Trophoblast cell (in vitro differentiated cells and primary cell): ENCODE measurements around the gene MORN3.
A peak's percentile ranks its signal among the peaks of the same experiment; 100 is the strongest.
"Not testable (repeated sequence)": the region's sequence is repeated elsewhere in the genome, so short reads cannot be mapped to it uniquely, and the experiment has no call there.

ENCODE experiments used
- DNase-seq, 2 donors: peaks; one replicate each; pipeline ENCODE4 v3.0.0-alpha.2; 2016
- H2AFZ ChIP-seq: 2 replicates; pipeline ENCODE4 v1.6.1; 2013; ENCODE audit warnings: low read length, moderate library complexity, mild to moderate bottlenecking; ENCODE audit not compliant: insufficient read depth, poor library complexity
- H2AK5ac ChIP-seq: 2 replicates; pipeline ENCODE4 v1.6.1; 2013; ENCODE audit warnings: mild to moderate bottlenecking, low read length
- H2BK120ac ChIP-seq: 2 replicates; pipeline ENCODE4 v1.6.1; 2013; ENCODE audit warnings: low read length, mild to moderate bottlenecking, moderate library complexity; ENCODE audit not compliant: insufficient read depth, poor library complexity
- H2BK12ac ChIP-seq: 2 replicates; pipeline ENCODE4 v1.6.1; 2013; ENCODE audit warnings: mild to moderate bottlenecking, low read length, moderate library complexity
- H2BK5ac ChIP-seq: 2 replicates; pipeline ENCODE4 v1.6.1; 2013; ENCODE audit warnings: low read length, low read depth, moderate library complexity, mild to moderate bottlenecking; ENCODE audit not compliant: poor library complexity
- H3K14ac ChIP-seq: 2 replicates; pipeline ENCODE4 v1.6.1; 2013; ENCODE audit warnings: mild to moderate bottlenecking, low read length
- H3K18ac ChIP-seq: 2 replicates; pipeline ENCODE4 v1.6.1; 2013; ENCODE audit warnings: mild to moderate bottlenecking, low read length
- H3K23ac ChIP-seq: 2 replicates; pipeline ENCODE4 v1.6.1; 2013; ENCODE audit warnings: low read length
- H3K27ac ChIP-seq: 2 replicates; pipeline ENCODE4 v1.5.1; 2013; ENCODE audit warnings: low read depth, mild to moderate bottlenecking, inconsistent platforms, low read length, moderate library complexity
- H3K27me3 ChIP-seq: 2 replicates; pipeline ENCODE4 v1.6.1; 2013; ENCODE audit warnings: inconsistent platforms, mild to moderate bottlenecking, low read length, moderate library complexity; ENCODE audit not compliant: insufficient read depth
- H3K36me3 ChIP-seq, 2 experiments: 1 replicate in 1 of 2; 2 replicates in 1 of 2; pipeline ENCODE4 v1.6.1; 2013; ENCODE audit warnings: low read length in 2 of 2, mild to moderate bottlenecking in 2 of 2, moderate library complexity in 1 of 2; ENCODE audit not compliant: insufficient read depth in 2 of 2, control insufficient read depth in 1 of 2
- H3K4ac ChIP-seq: 2 replicates; pipeline ENCODE4 v1.6.1; 2013; ENCODE audit warnings: low read depth, mild to moderate bottlenecking, low read length, moderate library complexity
- H3K4me1 ChIP-seq, 2 experiments: 1 replicate in 1 of 2; 2 replicates in 1 of 2; pipeline ENCODE4 v1.6.1; 2013; ENCODE audit warnings: low read length in 2 of 2, mild to moderate bottlenecking in 2 of 2, moderate library complexity in 1 of 2; ENCODE audit not compliant: insufficient read depth in 2 of 2, control insufficient read depth in 1 of 2
- H3K4me2 ChIP-seq: 2 replicates; pipeline ENCODE4 v1.6.1; 2013; ENCODE audit warnings: inconsistent platforms, mild to moderate bottlenecking, low read length, moderate library complexity
- H3K4me3 ChIP-seq: 2 replicates; pipeline ENCODE4 v1.5.1; 2013; ENCODE audit warnings: mild to moderate bottlenecking, low read depth, low read length, inconsistent platforms
- H3K79me1 ChIP-seq: one replicate; pipeline ENCODE4 v1.6.1; 2013; ENCODE audit warnings: low read length
- H3K79me2 ChIP-seq: 2 replicates; pipeline ENCODE4 v1.6.1; 2013; ENCODE audit warnings: low read length, mild to moderate bottlenecking; ENCODE audit not compliant: control insufficient read depth, insufficient read depth, poor library complexity
- H3K9ac ChIP-seq: 2 replicates; pipeline ENCODE4 v1.6.1; 2013; ENCODE audit warnings: mild to moderate bottlenecking, low read length
- H3K9me3 ChIP-seq: 2 replicates; pipeline ENCODE4 v1.6.1; 2013; ENCODE audit warnings: low read depth, mild to moderate bottlenecking, control low read depth, inconsistent platforms, low read length; ENCODE audit not compliant: insufficient read depth
- H4K12ac ChIP-seq: 2 replicates; pipeline ENCODE4 v1.6.1; 2013; ENCODE audit warnings: low read depth, mild to moderate bottlenecking, low read length, moderate library complexity
- H4K8ac ChIP-seq: 2 replicates; pipeline ENCODE4 v1.6.1; 2013; ENCODE audit warnings: low read depth, mild to moderate bottlenecking, low read length, moderate library complexity
- H4K91ac ChIP-seq: one replicate; pipeline ENCODE4 v1.6.1; 2013; ENCODE audit warnings: low read depth, mild to moderate bottlenecking, low read length, moderate library complexity
- WGBS: extraction: QIAGEN DNeasy Blood & Tissue Kit; methylation state at CpG from one replicate; pipeline ENCODE4 v1.1.7; 2013; ENCODE audit warnings: missing lambda C conversion rate; ENCODE audit not compliant: insufficient read length, insufficient coverage; ENCODE audit errors: extremely low coverage; 5-methylcytosine and 5-hydroxymethylcytosine counted together

The MORN3 gene

DNA sequence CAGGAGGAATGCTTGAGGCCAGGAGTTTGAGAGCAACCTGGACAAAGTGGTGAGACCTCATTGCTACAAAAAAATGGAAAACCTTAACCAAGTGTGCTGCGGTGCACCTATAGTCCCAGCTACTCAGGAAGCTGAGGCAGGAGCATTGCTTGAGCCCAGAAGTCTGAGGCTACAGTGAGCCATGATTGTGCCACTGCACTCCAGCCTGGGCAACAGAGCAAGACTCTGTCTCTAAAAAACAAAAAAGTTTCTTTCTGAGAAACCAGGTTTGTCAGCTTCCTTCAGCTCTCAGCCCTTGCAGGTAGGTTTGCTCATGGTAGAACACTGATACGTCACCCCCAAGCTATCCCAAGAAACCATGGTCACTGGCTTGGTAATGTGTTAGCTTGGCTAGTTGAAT is 20.0 kb upstream of the MORN3 start:
- H2AK5ac ChIP-seq: no peak overlapping the region
- H3K4me1 ChIP-seq: no peaks in the 10 kb centered on the region

DNA sequence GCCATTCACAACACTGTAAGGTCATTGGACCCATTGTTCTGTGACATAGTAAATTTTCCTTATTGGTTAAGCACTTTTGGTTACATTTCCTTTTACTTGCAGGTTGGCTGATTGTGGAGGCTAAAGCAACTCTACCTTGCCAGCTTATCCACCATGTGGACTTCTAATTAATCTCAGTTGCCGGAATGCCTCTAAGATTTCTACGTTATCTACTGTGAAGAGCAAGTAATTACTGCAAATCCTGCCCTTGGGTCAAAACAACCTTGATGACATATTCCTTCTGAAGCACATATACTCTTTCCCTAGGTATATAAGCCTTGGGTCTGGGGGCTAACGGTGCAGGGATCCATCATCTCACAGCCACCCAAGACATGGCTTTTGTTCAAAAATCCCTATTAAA is 19.5 kb upstream of the MORN3 start:
- H3K18ac ChIP-seq: no peak overlapping the region
- H3K14ac ChIP-seq: no peak overlapping the region
- H2BK120ac ChIP-seq: no peak overlapping the region
- H3K79me2 ChIP-seq: no peaks in the 10 kb centered on the region
- H2BK12ac ChIP-seq: no peak overlapping the region
- no peak overlapping the region for H3K9ac ChIP-seq
- no peak overlapping the region for H2AK5ac ChIP-seq
- no peak overlapping the region for H2BK5ac ChIP-seq
- H2AFZ ChIP-seq: no peak overlapping the region
- H3K36me3 ChIP-seq: no peaks in the 10 kb centered on the region
- no peak overlapping the region for H4K8ac ChIP-seq
- no peak overlapping the region for H3K4ac ChIP-seq
- H3K27ac ChIP-seq: no peak overlapping the region
- H4K12ac ChIP-seq: no peak overlapping the region
- H4K91ac ChIP-seq: no peak overlapping the region
- H3K4me2 ChIP-seq: no peak overlapping the region
- WGBS: no CpG with 5 or more reads among the region's 3 CpGs
- no peaks in the 10 kb centered on the region for H3K4me1 ChIP-seq
- no peaks in the 10 kb centered on the region for H3K27me3 ChIP-seq
- no peak overlapping the region for H3K23ac ChIP-seq
- DNase-seq: no peak
- no peaks in the 10 kb centered on the region for H3K79me1 ChIP-seq
- no peak overlapping the region for H3K4me3 ChIP-seq
- H3K9me3 ChIP-seq: no peaks in the 10 kb centered on the region

More for the DNA sequence above, 20.0 kb upstream of the MORN3 start:
- no peaks in the 10 kb centered on the region for H3K79me2 ChIP-seq
- H3K9me3 ChIP-seq: no peaks in the 10 kb centered on the region
- H3K36me3 ChIP-seq: no peaks in the 10 kb centered on the region
- no peak overlapping the region for H3K14ac ChIP-seq
- no peak overlapping the region for H3K18ac ChIP-seq
- no peaks in the 10 kb centered on the region for H3K27me3 ChIP-seq
- H2BK120ac ChIP-seq: no peak overlapping the region
- no peaks in the 10 kb centered on the region for H3K79me1 ChIP-seq
- WGBS: no CpG with 5 or more reads among the region's 2 CpGs
- no peak overlapping the region for H4K12ac ChIP-seq
- H3K9ac ChIP-seq: no peak overlapping the region
- no peak overlapping the region for H4K8ac ChIP-seq
- no peak overlapping the region for H3K23ac ChIP-seq
- H2BK5ac ChIP-seq: no peak overlapping the region
- no peak overlapping the region for H4K91ac ChIP-seq
- H2BK12ac ChIP-seq: no peak overlapping the region
- no peak overlapping the region for H3K4me3 ChIP-seq
- H3K4me2 ChIP-seq: no peak overlapping the region
- no peak for DNase-seq
- no peak overlapping the region for H3K27ac ChIP-seq
- no peak overlapping the region for H3K4ac ChIP-seq
- no peak overlapping the region for H2AFZ ChIP-seq

DNA sequence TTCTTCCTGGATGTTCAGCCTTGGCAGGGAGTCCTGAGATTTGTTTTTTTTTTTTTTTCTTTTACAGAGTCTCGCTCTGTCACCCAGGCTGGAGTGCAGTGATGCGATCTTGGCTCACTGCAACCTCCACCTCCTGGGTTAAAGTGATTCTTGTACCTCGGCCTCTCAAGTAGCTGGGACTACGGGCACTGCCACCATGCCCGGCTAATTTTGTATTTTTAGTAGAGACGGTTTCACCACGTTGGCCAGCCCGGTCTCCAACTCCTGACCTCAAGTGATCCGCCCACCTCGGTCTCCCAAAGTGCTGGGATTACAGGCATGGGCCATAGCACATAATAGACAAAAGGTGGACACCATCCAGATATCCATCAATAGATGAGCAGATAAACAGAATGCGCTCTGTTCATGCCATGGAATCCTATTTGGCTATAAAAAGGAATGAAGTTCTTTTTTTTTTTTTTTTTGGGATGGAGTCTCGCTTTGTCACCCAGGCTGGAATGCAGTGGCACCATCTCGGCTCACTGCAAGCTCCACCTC is 10.3 kb upstream of the MORN3 start:
- H2AFZ ChIP-seq, H2BK12ac ChIP-seq, H3K9me3 ChIP-seq, H3K4ac ChIP-seq, H3K36me3 ChIP-seq, H3K4me2 ChIP-seq, H2BK120ac ChIP-seq, H3K27ac ChIP-seq, H3K79me2 ChIP-seq, H2AK5ac ChIP-seq, H3K23ac ChIP-seq, H3K4me1 ChIP-seq, H3K14ac ChIP-seq, H3K79me1 ChIP-seq, H4K12ac ChIP-seq, H3K27me3 ChIP-seq, H3K4me3 ChIP-seq, H4K91ac ChIP-seq, H3K9ac ChIP-seq, H3K18ac ChIP-seq, H2BK5ac ChIP-seq: not testable (repeated sequence)
- whole genome bisulfite sequencing: no CpG with 5 or more reads among the region's 13 CpGs
- DNase-seq: peak; percentile 57 to 91
- peak overlapping the region; percentile 10 for H4K8ac ChIP-seq

DNA sequence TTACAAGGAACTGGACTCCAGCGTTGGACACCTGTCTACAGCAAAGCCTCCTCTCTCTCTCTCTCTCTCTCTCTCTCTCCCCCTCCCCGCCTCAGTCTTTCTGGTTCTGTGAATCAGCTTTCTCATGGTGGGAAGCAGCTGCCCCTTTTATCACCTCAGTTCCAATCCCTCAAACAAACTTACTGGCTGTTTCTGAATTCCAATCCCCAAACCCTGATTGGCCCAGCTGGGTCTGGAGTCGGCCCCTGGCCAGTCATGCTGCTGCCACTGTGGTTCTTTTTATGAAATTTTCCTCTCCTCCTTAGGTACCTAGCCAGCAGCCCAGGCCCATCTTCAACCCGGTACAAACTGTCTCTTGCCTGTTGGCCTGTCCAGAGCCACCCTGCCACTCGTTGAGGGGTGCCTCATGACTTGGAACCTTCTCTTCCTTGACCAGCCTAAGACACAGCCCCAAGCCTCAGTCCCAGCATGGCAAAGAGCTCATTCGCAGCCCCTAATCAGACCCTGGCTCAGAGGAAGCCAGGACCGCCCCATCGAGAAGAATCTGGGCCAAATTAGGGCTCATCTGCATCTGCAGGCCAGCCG is 9.4 kb upstream of the MORN3 start:
- no peak overlapping the region for H3K4me2 ChIP-seq
- no peak overlapping the region for H4K12ac ChIP-seq
- no peak overlapping the region for H3K14ac ChIP-seq
- H3K9me3 ChIP-seq: no peaks in the 10 kb centered on the region
- no peaks in the 10 kb centered on the region for H3K79me1 ChIP-seq
- WGBS: no CpG with 5 or more reads among the region's 9 CpGs
- H3K4me3 ChIP-seq: no peak overlapping the region
- no peak for DNase-seq
- no peak overlapping the region for H4K8ac ChIP-seq
- no peak overlapping the region for H4K91ac ChIP-seq
- H2BK12ac ChIP-seq: no peak overlapping the region
- no peak overlapping the region for H3K23ac ChIP-seq
- no peak overlapping the region for H2AK5ac ChIP-seq
- H3K9ac ChIP-seq: no peak overlapping the region
- no peak overlapping the region for H3K18ac ChIP-seq
- no peak overlapping the region for H2BK5ac ChIP-seq
- H2AFZ ChIP-seq: no peak overlapping the region
- H3K36me3 ChIP-seq: no peaks in the 10 kb centered on the region
- no peaks in the 10 kb centered on the region for H3K79me2 ChIP-seq
- no peaks in the 10 kb centered on the region for H3K27me3 ChIP-seq
- H2BK120ac ChIP-seq: no peak overlapping the region
- no peaks in the 10 kb centered on the region for H3K4me1 ChIP-seq
- no peak overlapping the region for H3K4ac ChIP-seq
- no peak overlapping the region for H3K27ac ChIP-seq
